Astrocyte (in vitro differentiated cells and primary cell): ENCODE results near the gene ASPRV1.

Experiments
- EZH2 ChIP-seq: IDR thresholded peaks from 2 replicates; pipeline ENCODE4 v1.6.1; 2012; ENCODE audit warnings: mild to moderate bottlenecking, low read length, inconsistent platforms; ENCODE audit not compliant: insufficient read depth
- TF ChIP-seq, protein P1 (sequence below): IDR thresholded peaks from 2 replicates; pipeline ENCODE4 v1.5.1; 2011; ENCODE audit warnings: low read depth, mild to moderate bottlenecking, inconsistent platforms, low read length, moderate library complexity; ENCODE audit not compliant: insufficient read depth

DNA sequence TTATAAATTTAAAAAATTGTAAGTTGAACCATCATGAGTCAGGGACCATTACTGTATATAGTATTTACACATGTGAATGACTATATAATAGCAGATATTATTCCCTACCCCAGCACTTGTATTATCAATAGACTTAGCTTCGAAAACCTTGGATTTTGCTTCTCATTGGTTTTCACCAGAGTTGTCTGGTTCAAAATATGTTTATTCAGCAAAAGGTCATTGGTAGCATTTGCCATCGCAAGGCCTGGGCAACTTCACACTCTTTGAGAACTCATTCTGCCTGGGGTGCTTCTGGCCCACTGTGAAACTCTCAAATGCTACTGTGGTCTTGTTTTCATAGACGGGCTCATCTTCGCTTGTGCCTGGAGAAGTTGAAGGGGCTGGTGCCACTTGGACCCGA is 26.4 kb downstream of the ASPRV1 start:
- TF ChIP-seq, protein P1, sequence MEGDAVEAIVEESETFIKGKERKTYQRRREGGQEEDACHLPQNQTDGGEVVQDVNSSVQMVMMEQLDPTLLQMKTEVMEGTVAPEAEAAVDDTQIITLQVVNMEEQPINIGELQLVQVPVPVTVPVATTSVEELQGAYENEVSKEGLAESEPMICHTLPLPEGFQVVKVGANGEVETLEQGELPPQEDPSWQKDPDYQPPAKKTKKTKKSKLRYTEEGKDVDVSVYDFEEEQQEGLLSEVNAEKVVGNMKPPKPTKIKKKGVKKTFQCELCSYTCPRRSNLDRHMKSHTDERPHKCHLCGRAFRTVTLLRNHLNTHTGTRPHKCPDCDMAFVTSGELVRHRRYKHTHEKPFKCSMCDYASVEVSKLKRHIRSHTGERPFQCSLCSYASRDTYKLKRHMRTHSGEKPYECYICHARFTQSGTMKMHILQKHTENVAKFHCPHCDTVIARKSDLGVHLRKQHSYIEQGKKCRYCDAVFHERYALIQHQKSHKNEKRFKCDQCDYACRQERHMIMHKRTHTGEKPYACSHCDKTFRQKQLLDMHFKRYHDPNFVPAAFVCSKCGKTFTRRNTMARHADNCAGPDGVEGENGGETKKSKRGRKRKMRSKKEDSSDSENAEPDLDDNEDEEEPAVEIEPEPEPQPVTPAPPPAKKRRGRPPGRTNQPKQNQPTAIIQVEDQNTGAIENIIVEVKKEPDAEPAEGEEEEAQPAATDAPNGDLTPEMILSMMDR: no peak
- TF ChIP-seq EZH2: no peak
